ENCODE data around the gene HIP1.

GRCh38 chr7:75546237-75547015 is 192.3 kb downstream of the HIP1 start:
- no peak for TF ChIP-seq TCF7L2 (IDR thresholded peaks at IDR 0.05; ENCODE audit: low read depth, low read length)
- TF ChIP-seq, protein P1, sequence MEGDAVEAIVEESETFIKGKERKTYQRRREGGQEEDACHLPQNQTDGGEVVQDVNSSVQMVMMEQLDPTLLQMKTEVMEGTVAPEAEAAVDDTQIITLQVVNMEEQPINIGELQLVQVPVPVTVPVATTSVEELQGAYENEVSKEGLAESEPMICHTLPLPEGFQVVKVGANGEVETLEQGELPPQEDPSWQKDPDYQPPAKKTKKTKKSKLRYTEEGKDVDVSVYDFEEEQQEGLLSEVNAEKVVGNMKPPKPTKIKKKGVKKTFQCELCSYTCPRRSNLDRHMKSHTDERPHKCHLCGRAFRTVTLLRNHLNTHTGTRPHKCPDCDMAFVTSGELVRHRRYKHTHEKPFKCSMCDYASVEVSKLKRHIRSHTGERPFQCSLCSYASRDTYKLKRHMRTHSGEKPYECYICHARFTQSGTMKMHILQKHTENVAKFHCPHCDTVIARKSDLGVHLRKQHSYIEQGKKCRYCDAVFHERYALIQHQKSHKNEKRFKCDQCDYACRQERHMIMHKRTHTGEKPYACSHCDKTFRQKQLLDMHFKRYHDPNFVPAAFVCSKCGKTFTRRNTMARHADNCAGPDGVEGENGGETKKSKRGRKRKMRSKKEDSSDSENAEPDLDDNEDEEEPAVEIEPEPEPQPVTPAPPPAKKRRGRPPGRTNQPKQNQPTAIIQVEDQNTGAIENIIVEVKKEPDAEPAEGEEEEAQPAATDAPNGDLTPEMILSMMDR (IDR thresholded peaks at IDR 0.05): no peak
